ENCODE measurements around the gene AGO1. TPM values are rescaled to one million over a fixed set of nuclear protein-coding genes. Genes with fewer than 3 reads are reported as not detected.

The AGO1 gene
- total and polyA plus RNA-seq, 2 of the 8 experiments (the other 6 are each of a cell fraction or from before 2014, with no cell fraction given): 15.1 to 73.7 TPM

DNA sequence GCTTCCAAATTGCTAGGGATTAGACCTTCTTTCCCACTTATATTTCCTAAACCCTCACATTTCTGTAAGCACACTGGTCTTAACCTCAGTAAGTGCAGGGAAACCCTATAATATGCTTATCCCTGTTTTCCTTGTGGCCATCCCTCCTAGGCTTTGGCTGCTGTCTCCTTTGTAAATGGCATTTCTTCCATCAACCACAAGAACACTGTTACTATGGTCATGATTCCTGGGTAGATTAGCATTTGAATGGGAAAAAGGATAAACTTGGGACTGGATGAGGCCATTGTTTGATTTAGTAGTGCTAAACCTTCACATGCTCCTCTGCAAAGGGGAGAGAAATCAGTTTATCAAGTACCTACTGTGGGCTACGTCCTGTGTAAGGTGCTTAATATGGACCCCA is 31.7 kb downstream of the AGO1 start:
- no peak overlapping the region for H2AK5ac ChIP-seq (ENCODE audit: low read depth, low read length)
- no peak overlapping the region for H2BK15ac ChIP-seq (ENCODE audit: low read length)
- no peak overlapping the region for H3K4ac ChIP-seq (replicated peaks; ENCODE audit: insufficient read length, low read depth, low read length)
- H3K36me3 ChIP-seq (ENCODE audit: control insufficient read depth in 2 of 4, insufficient read depth in 4 of 4, low read length in 3 of 4): peaks cover 40 to 80% (median 62%) of the 10 kb centered on the region in 4 experiments
- H3K23ac ChIP-seq (ENCODE audit: insufficient read length): no peak overlapping the region
- no peak overlapping the region for H3K56ac ChIP-seq (replicated peaks; ENCODE audit: insufficient read length, low read depth, low read length)
- no peak overlapping the region for H2BK20ac ChIP-seq (ENCODE audit: low read length)
- no peak for DNase-seq (ENCODE audit: low read depth in 1 of 2, low spot score in 2 of 2)
- no peak overlapping the region for H4K8ac ChIP-seq (ENCODE audit: extremely low read depth, insufficient read depth, low read length)
- whole genome bisulfite sequencing, 2 experiments (ENCODE audit: extremely low coverage in 1 of 2, insufficient coverage in 1 of 2, insufficient read length in 1 of 2, insufficient replicate concordance in 2 of 2, low coverage in 1 of 2, low lambda C conversion rate in 2 of 2, missing lambda C conversion rate in 1 of 2): 72% methylated on average over 1 of the region's 1 CpG; no CpG with 5 or more reads in 1 of the 2 experiments
- H3K27ac ChIP-seq (ENCODE audit: low read depth, low read length): no peak overlapping the region
- no peak overlapping the region for H2BK12ac ChIP-seq (ENCODE audit: low read depth, low read length)
- H2AFZ ChIP-seq (ENCODE audit: low read length): no peak overlapping the region
- H3K79me1 ChIP-seq (ENCODE audit: low read depth, low read length): no peaks in the 10 kb centered on the region
- no peaks in the 10 kb centered on the region for H3K4me1 ChIP-seq (replicated peaks in 1 of 4; ENCODE audit: control insufficient read depth in 3 of 4, insufficient read depth in 4 of 4, low read length in 3 of 4)
- H3K27me3 ChIP-seq (replicated peaks in 1 of 4; ENCODE audit: control insufficient read depth in 3 of 4, extremely low read depth in 1 of 4, insufficient read depth in 3 of 4, low read length in 3 of 4): no peaks in the 10 kb centered on the region; a peak in 1 of 7 replicates
- H3K14ac ChIP-seq (ENCODE audit: insufficient read length): no peak overlapping the region
- no peak overlapping the region for H4K5ac ChIP-seq (ENCODE audit: insufficient read length, low read depth, low read length)
- no peak overlapping the region for H3K9ac ChIP-seq (replicated peaks in 1 of 4; ENCODE audit: extremely low read depth in 1 of 4, low read depth in 3 of 4, low read length in 3 of 4)
- no peak overlapping the region for H4K91ac ChIP-seq (replicated peaks; ENCODE audit: insufficient read length, low read length)
- no peak overlapping the region for H3K18ac ChIP-seq (ENCODE audit: extremely low read depth, low read length)
- H3K4me3 ChIP-seq (ENCODE audit: extremely low read depth in 1 of 4, insufficient read depth in 2 of 4, low read depth in 3 of 4, low read length in 4 of 4): no peak overlapping the region
- peaks cover 0 to 13% of the 10 kb centered on the region in 2 experiments for H4K20me1 ChIP-seq (replicated peaks in 1 of 2; ENCODE audit: control insufficient read depth in 1 of 2, insufficient read depth in 2 of 2, low read length in 2 of 2)
- ChIA-PET CTCF (ENCODE audit: partially characterized antibody) (interaction anchor here (1.2 kb wide), 1 partner anchor 32 kb away, joined by 3 read pairs; the partner anchor contains the start of gene AGO1), POLR2A (ENCODE audit: partially characterized antibody) (interaction anchor here (0.9 to 2.7 kb wide), 2 partner anchors 13 to 18 kb away, joined by 3 to 12 read pairs; no protein-coding TSS in a partner anchor)
- H2BK5ac ChIP-seq (ENCODE audit: low read depth, low read length): no peak overlapping the region
- no peaks in the 10 kb centered on the region for H3K23me2 ChIP-seq (ENCODE audit: low read depth, low read length)
- TF ChIP-seq USF2 (IDR thresholded peaks at IDR 0.05; ENCODE audit: low read length) (no peak), TAF7 (optimal IDR thresholded peaks at IDR 0.05; ENCODE audit: borderline replicate concordance, low read depth, low read length) (no peak), HDAC2 (IDR thresholded peaks at IDR 0.05; ENCODE audit: borderline replicate concordance in 1 of 2, low read depth in 2 of 2, low read length in 2 of 2) (no peak), TAF1 (IDR thresholded peaks at IDR 0.05; ENCODE audit: low read depth, low read length) (no peak), CTCF (IDR thresholded peaks at IDR 0.05; ENCODE audit: control extremely low read depth in 1 of 3, insufficient read depth in 1 of 3, low read depth in 1 of 3, low read length in 3 of 3) (no peak), KDM4A (IDR thresholded peaks at IDR 0.05; ENCODE audit: low read depth, low read length, severe bottlenecking) (no peak), POU5F1 (IDR thresholded peaks at IDR 0.05; ENCODE audit: low read depth, low read length) (no peak), MAFK (IDR thresholded peaks at IDR 0.05; ENCODE audit: low read depth, low read length) (no peak)
- TF ChIP-seq, protein P1, sequence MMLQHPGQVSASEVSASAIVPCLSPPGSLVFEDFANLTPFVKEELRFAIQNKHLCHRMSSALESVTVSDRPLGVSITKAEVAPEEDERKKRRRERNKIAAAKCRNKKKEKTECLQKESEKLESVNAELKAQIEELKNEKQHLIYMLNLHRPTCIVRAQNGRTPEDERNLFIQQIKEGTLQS (IDR thresholded peaks at IDR 0.05; ENCODE audit: insufficient read depth, low read depth, low read length): no peak
- no peak overlapping the region for H2BK120ac ChIP-seq (replicated peaks; ENCODE audit: low read depth, low read length)
- H3K9me3 ChIP-seq (ENCODE audit: insufficient read depth in 2 of 2, low read depth in 1 of 2, low read length in 1 of 2): no peaks in the 10 kb centered on the region
- no peaks in the 10 kb centered on the region for H3K79me2 ChIP-seq (ENCODE audit: control insufficient read depth in 1 of 2, insufficient read depth in 2 of 2, low read length in 2 of 2)
- FAIRE-seq: no peak
- no peak overlapping the region for H3K4me2 ChIP-seq (ENCODE audit: insufficient read depth in 1 of 2, low read depth in 2 of 2, low read length in 2 of 2)
